ENCODE measurements around the gene IQCE. TPM values are rescaled to one million over a fixed set of nuclear protein-coding genes. Genes with fewer than 3 reads are reported as not detected.
"Not testable (repeated sequence)": the region's sequence is repeated elsewhere in the genome, so short reads cannot be mapped to it uniquely, and the experiment has no call there.

IQCE gene
- total RNA-seq, 1 experiment from 2014 or later = 23.1 TPM

DNA sequence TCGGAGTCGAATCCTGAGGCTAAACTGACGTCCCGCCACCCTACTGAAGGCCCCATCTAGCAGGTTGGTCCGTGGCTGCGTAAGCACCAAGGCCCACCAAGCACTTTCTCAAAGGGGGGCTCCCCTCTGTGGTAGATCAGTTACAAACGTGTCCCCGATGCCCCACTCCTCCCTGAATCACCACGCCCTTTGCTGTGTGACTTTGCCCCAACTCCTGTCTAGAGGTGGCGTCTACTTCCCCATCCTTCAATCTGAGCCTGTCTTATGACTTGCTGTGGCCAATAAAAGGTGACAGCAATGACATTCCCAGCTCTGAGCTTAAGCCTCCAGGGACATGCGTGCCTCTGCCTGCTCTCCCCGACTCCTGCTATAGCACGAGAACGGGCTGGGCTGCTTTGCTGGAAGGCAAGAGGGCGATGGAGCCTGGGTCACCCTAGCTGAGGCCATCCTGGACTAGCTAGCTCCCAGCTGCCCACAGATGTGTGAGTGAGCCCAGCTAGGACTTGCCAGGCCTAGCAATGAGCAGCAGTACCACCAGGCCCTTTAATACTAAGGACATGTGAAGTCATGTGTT, 26.5 kb upstream of the IQCE start:
- not testable (repeated sequence) for DNase-seq (ENCODE audit: low spot score)

DNA sequence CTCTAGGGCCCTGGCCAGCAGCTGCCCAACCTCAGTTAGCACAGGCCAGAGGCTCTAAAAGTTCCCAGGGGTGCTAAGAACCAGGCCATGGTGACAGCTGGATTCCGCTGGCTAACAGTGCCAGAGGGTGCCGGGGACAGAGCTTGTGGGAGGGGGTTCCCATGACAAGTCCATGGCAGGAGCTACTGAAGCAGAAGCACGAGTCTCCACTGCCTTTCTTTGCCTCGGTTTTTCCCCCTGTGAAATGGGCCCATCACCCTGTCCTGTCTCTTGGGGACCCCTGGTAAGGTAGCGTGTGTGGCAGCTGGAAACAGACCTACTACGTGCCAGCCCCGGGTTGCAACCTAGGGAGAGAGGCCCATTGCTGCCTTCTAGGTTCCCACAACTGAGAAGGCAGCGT, 26.0 kb upstream of the IQCE start:
- DNase-seq (ENCODE audit: low spot score) = not testable (repeated sequence)

DNA sequence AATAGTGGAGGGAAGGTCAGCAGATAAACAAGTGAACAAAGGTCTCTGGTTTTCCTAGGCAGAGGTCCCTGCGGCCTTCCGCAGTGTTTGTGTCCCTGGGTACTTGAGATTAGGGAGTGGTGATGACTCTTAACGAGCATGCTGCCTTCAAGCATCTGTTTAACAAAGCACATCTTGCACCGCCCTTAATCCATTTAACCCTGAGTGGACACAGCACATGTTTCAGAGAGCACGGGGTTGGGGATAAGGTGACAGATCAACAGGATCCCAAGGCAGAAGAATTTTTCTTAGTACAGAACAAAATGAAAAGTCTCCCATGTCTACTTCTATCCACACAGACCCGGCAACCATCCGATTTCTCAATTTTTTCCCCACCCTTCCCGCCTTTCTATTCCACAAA, 25.2 kb upstream of the IQCE start:
- not testable (repeated sequence) for DNase-seq (ENCODE audit: low spot score)

DNA sequence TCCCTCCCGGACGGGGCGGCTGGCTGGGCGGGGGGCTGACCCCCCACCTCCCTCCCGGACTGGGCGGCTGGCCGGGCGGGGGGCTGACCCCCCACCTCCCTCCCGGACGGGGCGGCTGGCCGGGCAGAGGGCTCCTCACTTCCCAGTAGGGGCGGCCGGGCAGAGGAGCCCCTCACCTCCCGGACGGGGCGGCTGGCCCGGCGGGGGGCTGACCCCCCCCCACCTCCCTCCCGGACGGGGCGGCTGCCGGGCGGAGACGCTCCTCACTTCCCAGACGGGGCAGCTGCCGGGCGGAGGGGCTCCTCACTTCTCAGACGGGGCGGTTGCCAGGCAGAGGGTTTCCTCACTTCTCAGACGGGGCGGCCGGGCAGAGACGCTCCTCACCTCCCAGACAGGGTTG, 24.6 kb upstream of the IQCE start:
- not testable (repeated sequence) for DNase-seq (ENCODE audit: low spot score)

DNA sequence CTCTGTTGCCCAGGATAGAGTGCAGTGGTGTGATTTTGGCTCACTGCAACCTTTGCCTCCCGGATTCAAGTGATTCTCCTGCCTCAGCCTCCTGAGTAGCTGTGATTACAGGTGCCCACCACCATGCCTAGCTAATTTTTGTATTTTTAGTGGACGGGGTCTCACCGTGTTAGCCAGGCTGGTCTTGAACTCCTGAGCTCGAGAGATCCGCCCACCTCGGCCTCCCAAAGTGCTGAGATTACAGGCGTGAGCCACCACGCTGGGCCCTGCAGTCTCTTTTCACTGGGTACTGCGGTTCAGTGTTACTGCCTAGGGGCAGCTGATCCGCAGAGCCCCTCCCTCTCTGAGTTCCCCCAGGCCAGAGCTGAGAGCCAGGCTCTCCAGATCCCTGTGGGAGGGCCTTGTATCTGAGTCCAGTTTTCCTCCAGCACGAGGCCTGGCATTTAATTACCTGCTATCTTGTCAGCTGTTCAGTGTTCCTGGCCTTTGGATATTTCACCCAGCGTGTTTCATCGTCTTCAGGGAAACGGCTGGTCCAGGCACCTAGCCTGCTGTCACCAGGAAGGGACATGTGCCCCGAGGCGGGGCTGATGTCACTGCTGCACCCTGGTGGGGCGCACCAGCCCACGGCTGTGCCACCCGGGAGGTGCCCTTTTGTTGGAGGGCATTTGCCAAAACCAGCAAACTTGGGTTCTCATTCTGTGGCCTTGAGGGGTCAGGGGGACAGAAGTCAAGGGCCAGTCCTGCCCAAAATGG, 22.7 kb upstream of the IQCE start:
- DNase-seq (ENCODE audit: low spot score) = not testable (repeated sequence)

DNA sequence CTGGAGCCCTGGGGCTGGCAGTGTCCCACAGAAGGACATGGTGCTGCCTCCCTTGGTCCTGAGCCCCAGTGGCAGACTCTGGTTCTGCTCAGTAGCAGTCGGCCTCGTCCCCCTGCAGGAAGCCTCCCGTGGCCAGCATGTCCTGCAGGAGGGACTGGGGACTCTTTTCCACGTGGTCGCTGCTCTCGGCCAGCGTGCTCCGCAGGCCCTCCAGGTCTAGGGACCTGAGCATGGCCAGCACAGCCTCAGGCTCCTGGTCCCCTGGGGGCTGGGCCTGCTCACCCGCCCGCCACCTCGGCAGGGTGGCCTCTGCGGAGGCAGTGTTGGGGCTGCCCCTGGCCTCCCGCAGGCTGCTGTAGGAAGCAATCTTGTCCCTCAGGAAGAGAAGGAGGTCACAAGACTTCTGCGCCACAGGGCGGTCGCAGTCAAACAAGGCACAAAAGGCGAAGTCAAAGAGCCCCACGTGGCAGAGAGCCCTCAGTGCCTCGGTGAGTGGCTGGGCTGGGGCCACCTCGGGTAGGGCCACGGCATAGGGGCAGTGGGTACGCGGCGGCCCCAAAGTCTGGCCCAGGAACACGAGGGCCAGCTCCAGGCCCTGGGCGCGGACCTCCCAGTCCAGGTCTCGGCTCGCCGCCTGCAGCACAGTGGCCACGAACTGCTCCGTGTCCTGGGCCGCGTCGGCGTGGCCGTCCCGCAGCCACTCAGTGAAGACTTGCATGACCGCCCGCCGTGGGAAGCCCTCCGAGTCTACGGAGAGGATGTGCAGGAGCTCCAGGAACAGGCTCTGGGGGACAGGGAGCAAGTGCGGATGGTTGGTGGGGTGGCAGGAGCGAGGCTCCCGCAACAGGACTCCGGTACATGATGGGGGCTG, 20.6 kb upstream of the IQCE start:
- no peak for DNase-seq (ENCODE audit: low spot score)

DNA sequence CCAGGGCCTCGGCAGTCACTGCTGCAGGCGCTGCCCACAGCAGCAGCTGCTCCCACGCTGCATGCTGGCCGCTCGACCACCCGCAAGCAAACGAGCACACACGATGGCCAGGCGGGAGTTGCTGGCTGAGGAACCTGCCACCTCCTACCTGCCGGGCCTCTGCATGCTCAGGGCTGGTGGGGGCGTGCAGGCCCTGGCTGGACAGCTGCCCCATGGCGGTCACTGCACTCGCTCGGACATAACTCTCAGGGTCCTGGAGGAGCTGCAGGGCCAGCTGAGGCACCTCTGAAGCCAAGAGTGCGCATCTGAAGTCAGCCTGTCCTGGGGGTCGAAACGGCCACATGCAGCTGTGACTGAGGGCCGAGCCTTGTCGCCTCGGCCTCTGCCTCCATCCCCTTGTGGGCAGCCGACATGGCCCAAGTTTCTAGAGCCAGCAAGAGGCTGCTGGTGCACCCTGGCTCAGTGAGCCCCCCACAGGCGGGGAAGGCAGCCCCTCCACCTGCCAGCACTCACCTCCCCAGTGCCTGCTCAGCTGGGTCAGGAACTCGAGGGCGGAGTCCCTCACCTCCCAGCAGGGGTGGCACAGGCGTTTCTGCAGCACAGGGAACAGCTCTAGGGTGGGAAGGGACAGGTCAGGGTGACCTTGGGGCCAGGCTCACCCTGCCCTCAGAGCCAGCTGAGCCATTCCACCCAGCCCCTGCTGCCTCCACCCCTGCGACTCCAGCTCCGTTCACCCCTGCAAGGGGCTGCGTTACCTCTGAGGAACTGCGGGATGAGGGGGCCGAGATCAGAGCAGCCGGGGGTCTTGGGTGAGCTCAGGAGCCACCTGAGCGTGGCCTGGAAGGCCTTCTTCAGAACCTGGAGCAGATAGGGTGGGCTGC, 19.5 kb upstream of the IQCE start:
- no peak for DNase-seq (ENCODE audit: low spot score)

DNA sequence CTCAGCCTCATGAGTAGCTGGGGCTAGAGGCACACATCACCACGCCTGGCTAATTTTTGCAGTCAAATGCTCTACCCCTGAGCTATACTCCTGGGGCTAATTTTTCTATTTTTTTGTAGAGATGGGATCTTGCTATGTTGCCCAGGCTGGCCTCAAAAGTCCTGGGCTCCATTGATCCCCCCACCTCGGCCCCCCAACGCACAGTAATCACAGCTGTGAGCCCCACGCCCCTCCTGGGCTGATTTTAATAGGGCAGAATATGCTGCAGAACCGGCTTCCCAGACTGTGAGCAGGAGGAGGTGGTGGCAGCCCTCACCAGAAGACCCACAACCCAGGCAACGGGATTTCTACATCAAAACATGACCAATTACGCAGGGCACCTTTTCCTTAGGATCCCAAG, 18.6 kb upstream of the IQCE start:
- DNase-seq (ENCODE audit: low spot score) = no peak

DNA sequence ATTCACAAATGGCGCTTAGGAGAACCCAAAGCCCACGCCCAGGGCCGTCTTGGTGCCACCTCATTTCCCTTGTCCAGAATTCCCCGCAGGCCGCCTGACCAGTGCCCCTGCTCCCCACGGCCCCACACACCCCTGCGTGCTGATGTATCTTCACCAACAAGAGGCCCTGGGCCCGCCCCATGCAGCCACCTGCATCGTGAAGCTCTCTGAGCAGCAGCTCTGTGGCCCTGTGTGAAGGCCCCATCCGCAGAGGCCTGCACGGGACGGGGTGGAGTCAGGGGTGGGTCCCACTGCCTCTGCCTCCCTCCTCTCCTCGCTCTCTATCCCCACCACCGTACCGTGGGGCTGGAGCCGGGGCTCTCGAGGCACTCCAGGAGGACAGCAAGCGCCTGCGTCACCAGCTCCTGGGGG, 18.1 kb upstream of the IQCE start:
- no peak for DNase-seq (ENCODE audit: low spot score)

DNA sequence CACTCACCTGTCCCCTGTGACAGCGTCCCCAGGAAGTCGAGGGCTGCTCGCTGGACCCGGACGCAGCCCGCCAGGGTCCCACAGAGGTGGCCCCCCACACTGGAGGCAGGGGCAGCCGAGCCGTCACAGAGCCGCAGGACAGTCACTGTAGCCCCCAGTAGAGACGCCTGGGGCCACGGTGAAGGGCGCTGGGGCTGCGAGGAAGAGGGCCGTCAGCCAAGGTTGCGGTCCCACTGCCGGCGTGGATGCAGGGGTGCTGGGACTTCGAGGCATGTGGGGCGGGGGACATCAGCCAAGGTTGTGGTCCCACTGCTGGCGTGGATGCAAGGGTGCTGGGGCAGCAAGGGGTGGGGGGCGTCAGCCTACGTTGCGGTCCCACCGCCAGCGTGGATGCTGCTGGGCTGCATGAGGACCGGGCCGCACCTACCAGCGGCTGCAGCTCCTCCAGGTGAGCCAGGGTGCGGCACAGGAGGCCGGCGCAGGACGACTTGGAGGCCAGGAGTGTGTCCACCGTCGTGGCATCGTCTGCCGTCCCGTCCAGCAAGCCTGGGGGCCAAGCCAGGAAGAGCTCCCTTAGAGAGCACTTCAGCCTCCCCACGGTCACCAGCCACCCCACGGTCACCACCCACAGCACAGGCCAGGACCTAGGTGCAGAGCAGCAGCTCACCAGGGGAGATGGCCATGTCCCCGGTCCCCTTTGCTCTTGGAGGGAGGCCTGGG, 17.3 kb upstream of the IQCE start:
- DNase-seq (ENCODE audit: low spot score) = no peak

DNA sequence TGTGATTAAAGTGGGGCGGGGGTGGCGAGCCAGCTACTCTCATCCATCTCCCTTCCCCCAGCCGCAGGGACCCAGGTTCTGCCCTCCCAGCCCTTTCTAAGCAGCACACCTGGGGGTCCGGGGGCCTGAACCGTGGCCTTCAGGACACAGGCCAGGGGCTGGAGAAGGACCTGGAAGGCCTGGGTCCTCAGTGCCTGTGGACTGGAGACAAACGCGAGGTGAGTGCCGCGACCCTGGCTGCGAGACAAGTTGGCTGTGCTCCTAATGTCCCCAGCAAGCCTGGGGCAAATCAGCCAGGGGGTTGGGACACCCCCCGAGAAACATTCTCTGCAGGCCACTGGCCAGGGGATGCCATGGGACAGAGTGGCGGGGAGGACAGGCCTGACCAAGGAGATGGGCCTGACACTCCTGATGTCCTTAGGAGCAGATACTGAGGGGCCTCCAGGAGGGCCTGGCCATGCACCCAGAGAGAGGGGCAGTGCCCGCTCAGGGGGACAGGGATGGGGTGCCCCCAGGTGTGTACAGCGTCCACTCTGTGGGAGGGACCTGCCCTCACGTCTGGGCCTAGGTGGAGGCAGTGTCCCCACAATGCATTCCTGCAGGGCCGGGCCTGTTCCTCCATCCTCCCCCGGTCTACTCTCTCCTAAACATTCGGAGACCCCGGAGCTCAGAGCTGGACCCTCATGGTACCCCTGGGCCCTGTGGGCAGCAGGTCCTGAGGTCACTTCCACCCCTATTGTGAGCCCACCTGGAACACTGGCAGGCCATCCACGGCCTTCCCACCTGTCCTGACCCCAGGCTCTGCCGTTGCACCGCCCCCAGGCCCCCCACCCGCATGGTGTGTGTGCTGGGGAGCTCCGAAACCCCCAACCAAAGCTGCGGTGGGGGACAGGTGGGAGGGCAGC, 16.5 kb upstream of the IQCE start:
- no peak for DNase-seq (ENCODE audit: low spot score)

DNA sequence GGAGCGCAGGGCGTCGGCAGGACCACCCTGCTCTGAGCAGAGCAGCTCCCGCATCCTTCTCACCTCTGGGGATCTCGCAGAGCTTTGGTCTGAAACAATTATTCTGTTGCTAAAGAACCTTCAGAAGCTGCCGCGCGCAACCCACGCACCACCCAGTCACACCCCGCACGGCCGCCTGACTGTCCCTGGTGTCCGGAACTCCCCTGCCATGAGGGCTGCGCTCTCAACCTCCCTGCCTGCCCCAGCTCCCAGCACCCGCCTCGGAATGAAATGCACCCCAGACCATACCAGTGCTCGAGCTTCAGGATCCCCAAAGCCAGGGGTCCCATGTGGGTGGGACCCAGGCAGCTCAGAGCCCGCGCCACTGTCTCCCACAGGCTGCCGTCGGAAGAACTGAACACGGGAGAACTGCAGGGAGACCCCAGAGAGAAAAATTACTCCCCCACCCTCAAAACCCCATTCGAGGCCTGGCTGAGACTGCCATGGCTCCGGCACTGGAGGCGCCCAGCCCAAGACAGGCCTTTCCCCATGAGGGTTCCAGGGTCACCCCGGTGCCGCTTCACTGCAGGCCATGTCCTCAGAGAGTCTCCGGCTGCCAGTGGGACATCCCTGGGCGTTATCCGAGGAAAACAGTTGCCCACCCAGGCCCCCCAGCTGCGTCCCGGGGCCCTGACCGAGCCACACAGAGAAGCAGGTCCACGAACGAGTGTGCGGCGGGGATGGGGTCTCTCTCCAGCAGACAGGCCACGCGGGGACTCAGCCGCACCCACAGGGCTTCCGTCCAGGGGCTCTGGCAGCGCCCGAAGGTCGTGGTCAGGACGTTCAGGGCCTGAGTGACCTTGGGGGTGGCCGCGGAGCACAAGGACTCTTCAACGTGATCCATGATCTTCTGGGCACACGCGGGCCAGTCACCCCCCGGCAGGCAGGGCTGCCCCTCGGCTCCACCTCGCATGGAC, 15.6 kb upstream of the IQCE start:
- DNase-seq (ENCODE audit: low spot score) = no peak

DNA sequence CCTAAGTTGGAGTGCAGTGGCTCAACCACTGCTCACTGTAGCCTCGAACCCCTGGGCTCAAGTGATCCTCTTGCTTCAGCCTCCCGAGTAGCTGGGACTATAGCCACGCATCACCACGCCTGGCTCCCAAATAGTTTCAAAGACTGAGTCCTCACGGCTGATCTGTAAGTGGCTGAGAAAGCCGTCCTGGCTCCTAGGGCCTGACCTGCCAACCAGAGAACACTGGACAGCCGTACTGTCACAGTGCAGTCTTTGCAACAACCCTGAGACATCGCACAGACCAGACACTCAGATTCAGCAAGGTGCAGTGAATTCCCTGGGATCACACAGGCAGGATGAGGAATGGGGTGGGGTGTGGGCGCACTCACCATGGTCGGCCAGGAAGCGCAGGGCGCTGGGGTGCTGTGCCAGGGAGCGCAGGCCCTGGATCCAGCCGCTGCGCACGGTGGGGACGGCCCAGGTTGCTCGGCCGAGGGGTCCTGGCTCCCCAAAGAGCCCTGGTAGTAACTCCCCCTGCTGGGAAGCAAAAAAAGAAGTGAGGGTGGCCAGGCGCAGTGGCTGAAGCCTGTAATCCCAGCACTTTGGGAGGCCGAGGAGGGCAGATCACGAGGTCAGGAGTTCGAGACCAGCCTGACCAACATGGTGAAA, 14.1 kb upstream of the IQCE start:
- DNase-seq (ENCODE audit: low spot score) = no peak

DNA sequence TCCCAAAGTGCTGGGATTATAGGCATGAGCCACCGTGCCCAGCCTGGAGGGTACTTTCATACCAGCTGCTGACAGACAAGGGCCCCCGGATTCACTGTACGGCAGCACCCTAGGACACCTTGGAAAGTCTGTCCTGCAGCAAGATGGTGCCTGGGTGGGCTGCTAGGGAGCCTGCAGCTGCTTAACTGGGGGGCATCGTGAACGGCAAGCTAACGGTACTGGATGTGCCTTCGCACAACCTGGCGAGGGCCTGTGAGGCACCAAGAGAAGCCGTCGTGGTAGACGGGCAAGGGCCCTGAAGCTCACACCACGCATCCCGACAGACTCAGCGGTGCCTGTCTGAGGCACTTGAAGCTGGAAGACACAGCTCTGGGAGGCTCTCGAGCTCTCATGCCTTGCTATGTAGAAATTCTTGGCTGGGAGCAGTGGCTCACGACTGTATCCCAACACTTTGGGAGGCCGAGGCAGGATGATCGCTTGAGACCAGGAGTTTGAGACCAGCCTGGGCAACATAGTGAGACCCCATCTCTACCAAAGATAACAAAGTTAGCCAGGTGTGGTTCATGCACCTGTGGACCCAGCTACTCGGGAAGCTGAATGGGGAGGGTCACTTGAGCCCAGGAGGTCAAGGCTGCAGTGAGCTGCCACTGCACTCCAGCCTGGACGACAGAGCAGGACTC, 12.9 kb upstream of the IQCE start:
- DNase-seq (ENCODE audit: low spot score) = no peak

DNA sequence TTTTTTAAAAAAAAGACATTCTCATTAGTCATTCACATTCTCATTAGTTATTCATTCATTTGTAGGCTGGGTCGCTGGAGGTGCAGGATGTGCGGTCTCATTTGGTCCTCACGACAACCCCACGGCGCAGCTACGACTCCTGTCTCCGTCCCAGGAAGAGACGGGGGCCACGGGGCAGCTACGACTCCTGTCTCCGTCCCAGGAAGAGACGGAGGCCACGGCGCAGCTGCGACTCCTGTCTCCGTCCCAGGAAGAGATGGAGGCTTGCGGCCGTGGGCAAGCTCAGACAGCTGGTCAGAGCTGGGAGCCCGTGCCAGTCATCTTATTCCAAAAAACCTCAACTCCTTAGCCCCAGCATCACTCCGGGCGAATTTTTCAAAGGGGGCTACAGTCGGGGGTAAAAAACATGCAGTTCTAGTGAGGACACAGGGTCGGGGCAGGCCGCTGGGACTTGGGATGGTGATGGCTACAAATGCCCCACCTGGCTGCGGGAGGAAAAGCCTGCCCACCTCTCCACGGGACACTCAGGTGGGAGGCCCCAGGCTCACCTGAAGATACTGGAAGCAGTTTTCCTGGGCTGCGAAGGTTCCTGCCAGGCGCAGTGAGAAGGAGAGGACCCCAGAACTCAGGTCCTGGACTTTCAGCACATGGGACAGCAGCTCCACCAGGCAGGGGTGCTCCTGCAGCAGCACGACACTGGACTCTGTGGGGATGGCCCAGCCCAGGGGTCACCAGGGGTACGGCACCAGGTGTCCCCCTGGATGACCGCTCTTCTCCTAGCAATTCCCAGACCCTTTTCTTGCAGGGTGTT, 11.8 kb upstream of the IQCE start:
- no peak for DNase-seq (ENCODE audit: low spot score)

DNA sequence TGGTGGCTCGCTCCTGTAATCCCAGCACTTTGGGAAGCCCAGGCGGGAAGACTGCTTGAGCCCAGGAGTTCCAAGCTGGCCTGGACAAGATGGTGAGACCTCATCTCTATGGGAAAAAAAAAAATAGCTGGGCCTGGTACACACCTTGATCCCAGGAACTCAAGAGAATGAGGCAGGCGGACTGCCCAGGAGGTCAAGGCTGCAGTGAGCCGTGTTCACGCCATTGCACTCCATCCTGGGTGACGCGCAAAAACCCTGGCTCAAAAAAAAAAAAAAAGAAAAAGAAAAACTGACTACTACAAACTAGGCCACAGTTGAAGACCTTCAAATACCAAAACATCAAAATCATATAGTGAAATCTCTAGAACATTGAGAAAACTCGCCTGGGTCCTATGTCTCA, 7.4 kb upstream of the IQCE start:
- DNase-seq (ENCODE audit: low spot score) = no peak

DNA sequence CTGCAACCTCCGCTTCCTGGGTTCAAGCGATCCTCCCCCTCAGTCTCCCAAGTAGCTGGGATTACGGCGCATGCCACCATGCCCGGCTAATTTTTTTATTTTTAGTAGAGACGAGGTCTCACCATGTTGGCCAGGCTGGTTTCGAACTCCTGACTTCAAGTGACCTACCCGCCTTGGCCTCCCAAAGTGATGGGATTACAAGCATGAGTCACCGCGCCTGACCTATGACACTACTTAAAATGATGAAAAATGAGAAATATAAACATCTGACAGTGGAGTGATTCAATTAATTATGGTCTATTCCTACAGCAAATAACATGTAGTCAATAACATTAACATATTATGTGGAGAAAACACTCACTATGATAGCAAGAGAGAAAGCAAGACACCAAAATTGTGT, 5.7 kb upstream of the IQCE start:
- DNase-seq (ENCODE audit: low spot score) = no peak

All from HT-29 (cell line).